Dermis blood vessel endothelial cell (primary cell): ENCODE data around the gene CROCC. TPM values are rescaled to one million over a fixed set of nuclear protein-coding genes. Genes with fewer than 3 reads are reported as not detected.
"Not testable (repeated sequence)": the region's sequence is repeated elsewhere in the genome, so short reads cannot be mapped to it uniquely, and the experiment has no call there.

ENCODE experiments used
- DNase-seq: peaks from one replicate; pipeline ENCODE4 v3.0.0; 2010
- total RNA-seq: library from RNA; depleted of rRNA; stranded (reverse); fragments of >200 nt; gene quantifications from 2 replicates; pipeline ENCODE4 v1.2.3, GENCODE V29; 2014

The CROCC gene, protein sequence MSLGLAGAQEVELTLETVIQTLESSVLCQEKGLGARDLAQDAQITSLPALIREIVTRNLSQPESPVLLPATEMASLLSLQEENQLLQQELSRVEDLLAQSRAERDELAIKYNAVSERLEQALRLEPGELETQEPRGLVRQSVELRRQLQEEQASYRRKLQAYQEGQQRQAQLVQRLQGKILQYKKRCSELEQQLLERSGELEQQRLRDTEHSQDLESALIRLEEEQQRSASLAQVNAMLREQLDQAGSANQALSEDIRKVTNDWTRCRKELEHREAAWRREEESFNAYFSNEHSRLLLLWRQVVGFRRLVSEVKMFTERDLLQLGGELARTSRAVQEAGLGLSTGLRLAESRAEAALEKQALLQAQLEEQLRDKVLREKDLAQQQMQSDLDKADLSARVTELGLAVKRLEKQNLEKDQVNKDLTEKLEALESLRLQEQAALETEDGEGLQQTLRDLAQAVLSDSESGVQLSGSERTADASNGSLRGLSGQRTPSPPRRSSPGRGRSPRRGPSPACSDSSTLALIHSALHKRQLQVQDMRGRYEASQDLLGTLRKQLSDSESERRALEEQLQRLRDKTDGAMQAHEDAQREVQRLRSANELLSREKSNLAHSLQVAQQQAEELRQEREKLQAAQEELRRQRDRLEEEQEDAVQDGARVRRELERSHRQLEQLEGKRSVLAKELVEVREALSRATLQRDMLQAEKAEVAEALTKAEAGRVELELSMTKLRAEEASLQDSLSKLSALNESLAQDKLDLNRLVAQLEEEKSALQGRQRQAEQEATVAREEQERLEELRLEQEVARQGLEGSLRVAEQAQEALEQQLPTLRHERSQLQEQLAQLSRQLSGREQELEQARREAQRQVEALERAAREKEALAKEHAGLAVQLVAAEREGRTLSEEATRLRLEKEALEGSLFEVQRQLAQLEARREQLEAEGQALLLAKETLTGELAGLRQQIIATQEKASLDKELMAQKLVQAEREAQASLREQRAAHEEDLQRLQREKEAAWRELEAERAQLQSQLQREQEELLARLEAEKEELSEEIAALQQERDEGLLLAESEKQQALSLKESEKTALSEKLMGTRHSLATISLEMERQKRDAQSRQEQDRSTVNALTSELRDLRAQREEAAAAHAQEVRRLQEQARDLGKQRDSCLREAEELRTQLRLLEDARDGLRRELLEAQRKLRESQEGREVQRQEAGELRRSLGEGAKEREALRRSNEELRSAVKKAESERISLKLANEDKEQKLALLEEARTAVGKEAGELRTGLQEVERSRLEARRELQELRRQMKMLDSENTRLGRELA (N-terminal part only)
- 19.7 and 20.6 TPM in 2 replicates for total RNA-seq

DNA sequence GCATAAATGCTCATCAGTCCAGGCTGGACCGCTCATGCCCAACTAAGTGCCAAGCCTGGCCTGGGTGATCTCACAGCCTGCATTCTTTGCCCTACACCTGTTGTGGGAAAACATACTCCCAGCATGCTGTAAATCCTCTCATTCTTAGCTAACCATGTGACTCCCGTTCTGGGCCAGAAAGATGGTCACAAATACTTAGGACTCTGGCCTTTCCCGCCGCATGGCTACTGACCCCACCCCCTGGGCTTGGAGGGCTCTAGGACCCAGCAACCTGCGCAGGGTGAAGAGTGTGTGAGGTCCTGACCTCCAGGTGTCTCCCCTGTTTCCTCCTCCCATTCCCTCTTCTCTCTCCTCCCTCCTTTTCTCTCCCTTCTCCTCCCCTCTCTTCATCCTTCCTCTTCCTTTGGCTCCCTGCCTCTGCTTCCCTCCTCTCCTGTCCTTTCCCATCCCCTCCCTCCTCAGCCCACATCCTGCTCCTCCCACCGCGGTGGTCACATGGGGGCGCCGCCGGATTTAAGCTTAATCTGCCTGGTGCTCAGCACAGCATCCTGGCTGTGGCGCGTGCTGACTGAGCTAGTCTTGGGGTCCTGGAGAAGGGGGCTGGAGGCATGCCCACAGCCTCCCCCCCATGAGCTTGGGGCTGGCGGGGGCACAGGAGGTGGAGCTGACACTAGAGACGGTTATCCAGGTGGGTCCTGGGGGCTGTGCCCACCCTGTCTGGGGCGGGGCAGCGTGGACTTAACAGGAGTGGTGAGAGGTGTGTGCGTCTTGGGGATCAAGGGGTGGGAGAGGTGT lies at the start of gene CROCC:
Gene CROCC (plus strand): TSS at position 541 of the 795 bp plus-strand sequence. CDS start 88 bp downstream, at position 629.
- peak; percentile 48 for DNase-seq

DNA sequence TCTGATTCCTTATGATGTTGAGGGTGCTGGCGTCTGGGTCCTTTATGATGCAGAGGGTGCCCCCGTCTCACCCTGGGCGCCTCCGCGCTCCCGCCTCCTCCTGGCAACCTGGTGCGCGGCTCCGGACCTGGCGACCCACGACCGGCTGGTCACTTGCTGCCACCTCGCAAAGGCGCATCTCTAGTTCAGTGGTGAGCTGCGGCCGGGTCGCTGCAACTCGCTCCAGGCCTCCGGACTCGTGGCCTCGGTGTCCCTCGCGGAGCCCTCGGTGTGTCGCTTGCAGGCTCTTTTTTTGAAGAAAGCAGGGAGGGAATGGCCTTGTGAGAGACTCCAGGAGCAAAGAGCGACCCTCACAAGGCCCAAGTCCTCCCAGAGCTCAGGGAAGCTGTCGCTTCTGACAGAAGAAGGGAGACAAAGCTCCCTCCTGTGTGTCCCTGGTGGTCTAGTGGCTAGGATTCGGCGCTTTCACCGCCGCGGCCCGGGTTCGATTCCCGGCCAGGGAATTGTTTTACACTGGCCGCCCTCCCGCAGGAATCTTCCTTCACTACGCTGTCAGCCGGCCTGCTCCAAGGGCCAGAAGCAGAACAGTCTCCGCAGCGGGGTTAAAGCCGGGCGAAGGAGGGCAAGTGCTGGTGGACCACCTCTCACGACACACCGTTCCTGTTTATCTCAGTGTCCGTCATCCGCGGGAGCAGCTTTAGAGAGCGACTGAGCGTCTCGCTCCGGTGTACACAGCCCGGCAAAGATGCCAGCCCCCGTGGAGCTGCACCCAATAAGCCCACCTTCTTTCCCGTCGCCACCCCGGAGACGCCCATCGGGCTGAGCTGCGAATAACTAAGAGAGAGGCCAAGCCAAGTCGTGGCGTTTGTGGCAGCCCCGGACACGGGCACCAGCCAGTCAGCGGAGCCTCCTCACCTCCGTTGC lies 49.3 kb upstream of the CROCC start:
- peak; percentile 55 for DNase-seq

GRCh38 chr1:16873076-16873879 lies 48.5 kb upstream of the CROCC start:
- DNase-seq, result peak; percentile 44

DNA sequence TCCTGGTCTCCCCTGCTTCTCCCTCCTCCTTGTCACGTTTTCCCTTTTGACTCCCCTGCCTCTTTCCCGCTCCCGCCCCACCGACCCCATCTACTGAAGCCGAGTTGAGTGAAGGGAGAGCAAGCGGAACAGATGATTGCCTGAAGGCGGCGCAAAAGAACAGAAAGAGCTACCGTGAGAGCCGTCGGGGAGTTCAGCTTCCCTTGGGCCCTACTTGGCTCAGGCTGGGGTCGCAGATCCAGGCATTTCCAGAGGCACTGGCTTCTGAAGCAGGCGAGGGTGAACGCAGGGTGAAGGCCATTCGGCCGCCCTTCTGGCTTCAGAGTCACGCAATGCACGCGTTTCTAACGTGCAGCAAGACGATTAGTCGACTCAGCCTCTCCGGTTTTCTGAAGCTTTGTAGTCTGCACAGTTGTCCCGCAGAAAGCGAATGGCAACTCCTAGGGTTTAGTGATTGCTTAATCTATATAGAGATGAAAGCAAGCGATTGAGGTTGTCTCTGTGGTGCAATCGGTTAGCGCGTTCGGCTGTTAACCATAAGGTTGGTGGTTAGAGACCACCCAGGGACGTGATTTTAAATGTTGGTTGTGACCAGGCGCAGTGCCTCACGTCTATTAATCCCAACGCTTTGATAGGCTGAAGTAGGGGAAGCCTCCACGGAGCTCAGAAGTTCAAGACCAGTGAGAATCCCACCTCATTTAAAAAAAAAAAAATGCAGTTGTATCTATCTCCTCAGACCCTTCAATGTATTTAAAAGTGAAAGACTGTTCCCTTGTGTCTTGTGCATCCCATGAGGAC lies 46.6 kb upstream of the CROCC start:
- DNase-seq, result not testable (repeated sequence)

DNA sequence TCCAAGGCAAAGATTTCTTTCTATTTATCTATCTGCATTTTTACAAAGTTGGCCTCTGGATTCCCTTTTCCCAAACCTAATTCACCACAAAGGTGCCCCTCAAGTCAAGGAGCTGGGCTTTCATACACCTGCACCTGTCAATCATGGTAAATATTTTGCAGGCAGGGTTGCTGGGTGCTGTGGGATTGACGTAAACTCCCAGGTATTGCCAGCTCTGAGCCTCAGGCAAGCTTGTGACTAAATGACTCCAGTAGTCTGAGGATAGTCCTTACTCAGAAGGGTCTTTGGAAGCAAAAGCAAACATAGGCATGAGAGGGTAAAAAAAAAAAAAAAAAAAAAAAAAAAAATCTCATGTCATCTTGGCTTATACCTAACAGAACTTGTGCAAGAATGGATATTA lies 40.0 kb upstream of the CROCC start:
- DNase-seq, result not testable (repeated sequence)

DNA sequence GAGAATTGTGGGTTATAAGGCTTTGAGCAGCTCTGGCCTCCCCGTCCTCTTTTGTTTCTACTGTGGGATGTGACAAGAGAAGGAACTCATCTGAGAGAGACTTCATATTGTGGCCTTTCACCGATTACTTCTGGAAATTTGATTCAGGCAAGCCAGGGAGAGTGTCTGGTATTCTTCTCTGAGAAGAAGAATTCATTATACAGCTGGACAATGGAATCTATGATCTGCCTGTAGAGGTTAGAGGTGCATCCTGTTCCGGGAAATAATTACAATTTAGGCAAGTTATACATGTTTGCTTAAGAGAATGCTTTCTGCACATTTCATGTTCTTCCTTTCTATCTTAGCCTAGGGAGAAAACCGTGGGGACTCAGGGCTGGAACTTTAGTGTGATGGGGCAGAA lies 38.7 kb upstream of the CROCC start:
- peak; percentile 62 for DNase-seq

DNA sequence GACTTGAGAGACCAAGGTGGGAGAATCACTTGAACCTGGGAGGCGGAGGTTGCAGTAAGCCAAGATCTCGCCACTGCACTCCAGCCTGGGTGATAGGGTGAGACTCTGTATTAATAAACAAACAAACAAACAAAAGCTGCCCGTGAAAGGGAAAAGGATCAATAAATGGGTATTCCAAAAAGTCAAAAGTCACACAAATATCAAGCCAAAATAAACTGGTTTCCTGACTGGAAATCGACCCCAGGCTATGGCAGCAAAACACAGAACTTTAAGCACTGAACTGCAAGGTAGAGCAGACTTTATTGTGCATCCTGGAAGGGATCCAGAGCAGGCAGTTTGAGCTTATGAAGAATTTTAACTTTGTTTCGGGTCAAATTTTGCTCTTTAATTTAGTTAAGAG lies 37.2 kb upstream of the CROCC start:
- DNase-seq, result not testable (repeated sequence)

GRCh38 chr1:16886860-16887605 lies 34.7 kb upstream of the CROCC start:
- DNase-seq, result no peak

GRCh38 chr1:16888860-16889816 lies 32.6 kb upstream of the CROCC start:
- DNase-seq, result peak; percentile 79

DNA sequence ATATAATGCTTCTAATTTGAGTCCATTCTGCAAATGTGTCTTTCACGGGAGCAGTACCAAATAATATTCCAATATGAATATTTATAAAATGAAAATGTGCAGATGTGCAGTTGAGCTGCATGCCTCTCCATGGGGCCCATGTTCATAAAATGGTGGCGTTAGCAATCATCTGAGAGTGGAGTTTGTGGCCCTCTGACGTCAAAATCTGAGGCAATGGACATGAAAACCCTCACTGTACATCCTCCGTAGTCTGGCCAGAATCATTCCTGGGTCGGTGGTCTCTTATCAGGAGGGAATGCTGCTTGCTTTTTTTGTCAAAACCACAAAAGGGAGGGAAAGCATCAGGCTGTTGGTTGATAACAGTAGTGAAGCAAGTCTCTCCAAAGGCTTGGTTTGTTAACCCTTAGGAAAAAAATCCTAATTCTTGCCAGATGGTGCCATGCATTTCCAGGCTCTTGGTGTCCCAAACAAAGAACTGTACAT lies 31.2 kb upstream of the CROCC start:
- not testable (repeated sequence) for DNase-seq

- not testable (repeated sequence) for DNase-seq
Measured at GRCh38 chr1:16891057-16891456, 30.7 kb upstream of the CROCC start.

DNA sequence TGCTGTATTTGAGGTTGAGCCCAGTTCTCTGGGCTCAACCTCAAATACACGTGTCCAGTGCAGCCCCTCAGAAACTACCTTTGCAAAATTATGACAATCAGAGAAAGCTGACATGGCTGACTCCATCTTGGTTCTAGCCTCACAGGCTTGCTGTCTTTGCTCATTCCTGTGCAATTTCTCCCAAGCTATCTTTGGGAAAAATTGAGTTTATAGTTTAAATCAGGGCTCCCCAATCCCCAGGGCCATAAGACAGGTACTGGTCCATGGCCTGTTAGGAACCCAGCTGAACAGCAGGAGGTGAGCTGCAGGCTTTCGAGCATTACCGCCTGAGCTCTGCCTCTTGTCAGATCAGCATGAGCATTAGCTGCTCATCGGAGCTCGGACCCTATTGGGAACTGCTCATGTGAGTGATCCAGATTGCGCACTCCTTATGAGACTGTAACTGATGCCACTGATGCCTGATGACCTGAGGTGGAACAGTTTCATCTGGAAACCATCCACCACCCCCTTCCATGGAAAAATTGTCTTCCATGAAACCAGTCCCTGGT lies 28.7 kb upstream of the CROCC start:
- not testable (repeated sequence) for DNase-seq

- not testable (repeated sequence) for DNase-seq
Measured at GRCh38 chr1:16893796-16894195, 27.9 kb upstream of the CROCC start.

DNA sequence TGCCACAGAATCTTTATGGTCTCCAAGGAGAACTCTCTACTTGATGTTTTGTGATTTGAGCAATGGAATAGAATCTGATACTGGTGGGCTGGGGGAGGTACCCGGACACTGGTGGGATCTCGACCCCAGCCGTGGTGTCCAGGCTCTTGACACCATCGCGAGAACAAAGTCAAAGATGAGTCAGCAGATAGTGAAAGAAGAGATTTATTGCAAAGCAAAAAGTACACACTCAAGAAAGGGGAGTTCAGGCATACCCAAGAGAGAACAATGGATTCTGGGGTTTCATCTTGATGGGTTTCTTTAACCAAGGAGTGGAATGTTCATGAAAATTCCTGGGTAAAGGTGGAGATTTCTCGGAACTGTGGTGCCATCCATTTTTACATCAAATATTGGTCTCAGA lies 27.4 kb upstream of the CROCC start:
- not testable (repeated sequence) for DNase-seq

GRCh38 chr1:16895233-16895597 lies 26.5 kb upstream of the CROCC start:
- not testable (repeated sequence) for DNase-seq

DNA sequence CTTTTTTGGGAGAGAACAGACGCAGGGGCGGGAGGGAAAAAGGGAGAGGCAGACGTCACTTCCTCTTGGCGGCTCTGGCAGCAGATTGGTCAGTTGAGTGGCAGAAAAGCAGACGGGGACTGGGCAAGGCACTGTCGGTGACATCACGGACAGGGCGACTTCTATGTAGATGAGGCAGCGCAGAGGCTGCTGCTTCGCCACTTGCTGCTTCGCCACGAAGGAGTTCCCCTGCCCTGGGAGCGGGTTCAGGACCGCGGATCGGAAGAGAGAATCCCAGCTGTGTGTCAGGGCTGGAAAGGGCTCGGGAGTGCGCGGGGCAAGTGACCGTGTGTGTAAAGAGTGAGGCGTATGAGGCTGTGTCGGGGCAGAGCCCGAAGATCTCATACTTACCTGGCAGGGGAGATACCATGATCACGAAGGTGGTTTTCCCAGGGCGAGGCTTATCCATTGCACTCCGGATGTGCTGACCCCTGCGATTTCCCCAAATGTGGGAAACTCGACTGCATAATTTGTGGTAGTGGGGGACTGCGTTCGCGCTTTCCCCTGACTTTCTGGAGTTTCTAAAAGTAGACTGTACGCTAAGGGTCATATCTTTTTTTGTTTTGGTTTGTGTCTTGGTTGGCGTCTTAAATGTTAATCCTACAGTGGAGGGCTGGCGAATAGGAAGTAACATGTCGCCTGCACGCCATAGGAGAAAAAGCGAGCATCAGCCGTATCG lies 26.0 kb upstream of the CROCC start, which contains the start of gene RNU1-2:
Gene RNU1-2 (plus strand): TSS at position 383 of the 718 bp plus-strand sequence.
- DNase-seq, result peak; percentile 97
